ENCODE data around the gene SFTPD.

SFTPD gene

GRCh38 chr10:79944428-79945395 is 4.2 kb downstream of the SFTPD start:
- no peak for DNase-seq (ENCODE audit: low spot score)
- TF ChIP-seq CTCF (IDR thresholded peaks at IDR 0.05) = no peak
- H3K27ac ChIP-seq = no peak overlapping the region
- H3K4me3 ChIP-seq = no peak overlapping the region

- TF ChIP-seq CTCF (IDR thresholded peaks at IDR 0.05) = no peak
- H3K27ac ChIP-seq = no peak overlapping the region
- H3K4me3 ChIP-seq = no peak overlapping the region
- no peak for DNase-seq (ENCODE audit: low spot score)
These were observed 5.0 kb downstream of the SFTPD start for GRCh38 chr10:79943871-79944270.

GRCh38 chr10:79942261-79943185 is 6.4 kb downstream of the SFTPD start:
- DNase-seq (ENCODE audit: low spot score) = no peak

GRCh38 chr10:79941585-79942210 is 7.2 kb downstream of the SFTPD start:
- TF ChIP-seq CTCF (IDR thresholded peaks at IDR 0.05) = no peak
- no peak overlapping the region for H3K27ac ChIP-seq
- no peak overlapping the region for H3K4me3 ChIP-seq
- no peak for DNase-seq (ENCODE audit: low spot score)

More at GRCh38 chr10:79942261-79943185, 6.4 kb downstream of the SFTPD start:
- TF ChIP-seq CTCF (IDR thresholded peaks at IDR 0.05) = no peak
- H3K4me3 ChIP-seq = no peak overlapping the region
- no peak overlapping the region for H3K27ac ChIP-seq

GRCh38 chr10:79941146-79941545 is 7.8 kb downstream of the SFTPD start:
- no peak for DNase-seq (ENCODE audit: low spot score)
- H3K27ac ChIP-seq = no peak overlapping the region
- H3K4me3 ChIP-seq = no peak overlapping the region
- TF ChIP-seq CTCF (IDR thresholded peaks at IDR 0.05) = no peak

GRCh38 chr10:79940431-79940830 is 8.5 kb downstream of the SFTPD start:
- TF ChIP-seq CTCF (IDR thresholded peaks at IDR 0.05) = no peak
- no peak for DNase-seq (ENCODE audit: low spot score)
- Histone ChIP-seq H3K4me3 (no peak overlapping the region), H3K27ac (no peak overlapping the region)

Data from coronary artery (tissue), 2 donors.